Brain microvascular endothelial cell (primary cell): ENCODE results near the gene IL6ST.

Experiments
- DNase-seq: peaks from one replicate; pipeline ENCODE4 v3.0.0-alpha.2; 2020
- H3K27ac ChIP-seq: fragments of 250-450 bp; sonication (Bioruptor Pico); 2 replicates; pipeline ENCODE4 v1.5.1; 2020; ENCODE audit warnings: mild to moderate bottlenecking, moderate library complexity
- H3K27me3 ChIP-seq: fragments of 250-450 bp; sonication (Bioruptor Pico); replicated peaks from 2 replicates; pipeline ENCODE4 v1.5.1; 2020; ENCODE audit warnings: mild to moderate bottlenecking
- H3K36me3 ChIP-seq: fragments of 250-450 bp; sonication (Bioruptor Pico); replicated peaks from 2 replicates; pipeline ENCODE4 v1.5.1; 2020; ENCODE audit warnings: mild to moderate bottlenecking
- H3K4me3 ChIP-seq: 2 replicates; pipeline ENCODE4 v1.5.1; 2011; ENCODE audit warnings: low read depth, mild to moderate bottlenecking, control low read depth, low read length, moderate library complexity
- in situ Hi-C: cut with HindIII; loops from 2 replicates; pipeline ENCODE4 v1.10.0; 2017; ENCODE audit warnings: low sequenced_read_pairs, low pct_ligation_motif_present
- TF ChIP-seq, protein P1 (sequence below): IDR thresholded peaks from 2 replicates; pipeline ENCODE4 v1.5.1; 2011; ENCODE audit warnings: low read depth, mild to moderate bottlenecking, moderate library complexity, low read length, control low read depth, inconsistent platforms; ENCODE audit errors: missing control alignments

IL6ST gene

DNA sequence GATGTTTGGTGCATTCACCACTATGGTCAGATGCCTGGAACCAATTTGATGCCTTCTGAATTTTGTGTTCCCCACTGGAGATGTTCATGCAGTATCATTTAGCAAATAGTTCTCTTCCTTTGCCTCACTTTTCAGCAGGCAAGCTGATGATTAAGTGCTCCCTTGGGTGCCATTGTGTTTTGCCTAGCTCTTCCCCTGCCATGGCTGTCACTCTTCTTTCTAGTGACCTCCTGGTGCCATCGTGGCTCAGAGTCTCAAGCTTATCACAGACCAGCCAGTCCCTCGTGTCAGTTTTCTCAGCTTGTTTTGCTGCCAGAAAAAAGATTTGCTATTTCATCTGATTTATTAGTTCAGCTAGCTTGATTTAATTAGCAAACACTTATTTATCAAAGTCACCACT, 102.3 kb downstream of the IL6ST start:
- TF ChIP-seq, protein P1, sequence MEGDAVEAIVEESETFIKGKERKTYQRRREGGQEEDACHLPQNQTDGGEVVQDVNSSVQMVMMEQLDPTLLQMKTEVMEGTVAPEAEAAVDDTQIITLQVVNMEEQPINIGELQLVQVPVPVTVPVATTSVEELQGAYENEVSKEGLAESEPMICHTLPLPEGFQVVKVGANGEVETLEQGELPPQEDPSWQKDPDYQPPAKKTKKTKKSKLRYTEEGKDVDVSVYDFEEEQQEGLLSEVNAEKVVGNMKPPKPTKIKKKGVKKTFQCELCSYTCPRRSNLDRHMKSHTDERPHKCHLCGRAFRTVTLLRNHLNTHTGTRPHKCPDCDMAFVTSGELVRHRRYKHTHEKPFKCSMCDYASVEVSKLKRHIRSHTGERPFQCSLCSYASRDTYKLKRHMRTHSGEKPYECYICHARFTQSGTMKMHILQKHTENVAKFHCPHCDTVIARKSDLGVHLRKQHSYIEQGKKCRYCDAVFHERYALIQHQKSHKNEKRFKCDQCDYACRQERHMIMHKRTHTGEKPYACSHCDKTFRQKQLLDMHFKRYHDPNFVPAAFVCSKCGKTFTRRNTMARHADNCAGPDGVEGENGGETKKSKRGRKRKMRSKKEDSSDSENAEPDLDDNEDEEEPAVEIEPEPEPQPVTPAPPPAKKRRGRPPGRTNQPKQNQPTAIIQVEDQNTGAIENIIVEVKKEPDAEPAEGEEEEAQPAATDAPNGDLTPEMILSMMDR, result no peak
- DNase-seq, result no peak
- no peaks in the 10 kb centered on the region for H3K36me3 ChIP-seq
- in situ Hi-C loops, result no loop called here
- H3K27me3 ChIP-seq, result no peaks in the 10 kb centered on the region
- no peak overlapping the region for H3K4me3 ChIP-seq
- H3K27ac ChIP-seq, result no peak overlapping the region

- in situ Hi-C loops, result no loop called here
- no peak for DNase-seq
- Histone ChIP-seq H3K27ac (no peak overlapping the region), H3K36me3 (no peaks in the 10 kb centered on the region), H3K27me3 (no peaks in the 10 kb centered on the region), H3K4me3 (no peak overlapping the region)
- TF ChIP-seq, protein P1, result no peak
Measured at GRCh38 chr5:55888205-55888604, 106.6 kb downstream of the IL6ST start.

DNA sequence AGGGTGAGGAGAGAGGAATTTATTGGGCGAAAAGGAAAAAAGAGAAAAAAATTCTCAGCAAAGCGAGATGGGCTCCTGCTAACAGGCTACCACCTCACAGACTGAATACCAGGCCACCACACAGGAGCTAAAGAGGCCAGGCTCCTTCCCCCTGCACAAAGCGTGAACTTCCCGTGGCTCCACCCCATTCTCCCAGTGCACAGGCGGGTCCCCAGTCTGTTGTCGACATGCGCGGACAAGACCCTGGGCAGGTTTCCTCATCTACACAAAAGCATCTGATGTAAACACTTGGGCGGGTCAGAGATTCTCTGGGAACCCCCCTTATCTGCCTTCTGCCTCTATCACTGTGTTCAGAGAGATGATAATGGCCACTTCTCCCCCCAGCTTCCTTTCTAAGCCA, 109.4 kb downstream of the IL6ST start:
- no peak overlapping the region for H3K4me3 ChIP-seq
- H3K36me3 ChIP-seq, result no peaks in the 10 kb centered on the region
- in situ Hi-C loops, result no loop called here
- H3K27ac ChIP-seq, result no peak overlapping the region
- TF ChIP-seq, protein P1, result no peak
- no peaks in the 10 kb centered on the region for H3K27me3 ChIP-seq
- DNase-seq, result no peak
